HG03196 (cell line): Measurements from ENCODE around the gene LRP1B.

Experiments used
- ATAC-seq: cut with Tn5 transposase; IDR thresholded peaks from one replicate; pipeline ENCODE4 v1.9.1; 2021; ENCODE audit not compliant: unreplicated experiment

The LRP1B gene

DNA sequence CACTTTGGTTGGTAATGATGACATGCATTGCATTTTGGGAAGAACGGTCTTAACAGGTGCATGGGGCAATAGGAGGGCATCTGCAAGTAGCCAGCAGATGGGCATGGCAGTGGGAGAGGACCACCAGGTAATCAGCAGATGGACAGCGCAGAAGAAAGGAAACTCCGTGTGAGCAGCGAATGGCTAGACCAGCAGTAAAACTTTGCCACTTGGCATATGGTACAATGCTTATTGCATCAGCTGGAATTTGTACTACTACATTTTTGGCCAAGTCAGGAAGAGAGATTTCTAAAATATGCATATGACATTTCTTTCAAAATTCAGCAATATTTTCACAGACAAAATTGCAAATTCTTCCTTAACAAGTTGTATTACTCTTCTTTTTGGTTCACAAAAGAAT, 768.5 kb downstream of the LRP1B start:
- ATAC-seq: no peak

DNA sequence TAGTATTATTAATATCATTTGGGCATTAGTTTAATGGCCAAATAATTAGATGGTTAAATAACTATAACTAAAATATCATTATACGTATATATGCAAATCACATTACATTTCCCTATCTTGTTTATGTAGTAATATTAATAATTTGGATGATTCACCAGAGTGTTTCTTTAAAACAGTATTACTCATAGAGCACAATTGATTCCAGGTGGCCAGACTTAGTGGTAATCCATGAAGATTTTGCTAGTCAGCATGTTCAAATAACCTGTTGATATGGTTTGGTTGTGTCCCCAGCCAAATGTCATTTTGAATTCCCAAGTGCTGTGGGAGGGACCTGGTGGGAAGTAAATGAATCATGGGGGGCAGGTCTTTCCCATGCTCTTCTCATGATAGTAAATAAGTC, 782.3 kb downstream of the LRP1B start:
- no peak for ATAC-seq

GRCh38 chr2:141341444-141341843, 789.4 kb downstream of the LRP1B start:
- no peak for ATAC-seq

- ATAC-seq: no peak
Observed at GRCh38 chr2:141331127-141331526, 799.7 kb downstream of the LRP1B start.

GRCh38 chr2:141329964-141330363, 800.9 kb downstream of the LRP1B start:
- no peak for ATAC-seq

GRCh38 chr2:141323571-141323970, 807.2 kb downstream of the LRP1B start:
- no peak for ATAC-seq

- ATAC-seq: no peak
Observed at GRCh38 chr2:141317986-141318385, 812.8 kb downstream of the LRP1B start.

GRCh38 chr2:141316606-141317005, 814.2 kb downstream of the LRP1B start:
- ATAC-seq: no peak

- no peak for ATAC-seq
Observed at GRCh38 chr2:141316103-141316502, 814.7 kb downstream of the LRP1B start.

DNA sequence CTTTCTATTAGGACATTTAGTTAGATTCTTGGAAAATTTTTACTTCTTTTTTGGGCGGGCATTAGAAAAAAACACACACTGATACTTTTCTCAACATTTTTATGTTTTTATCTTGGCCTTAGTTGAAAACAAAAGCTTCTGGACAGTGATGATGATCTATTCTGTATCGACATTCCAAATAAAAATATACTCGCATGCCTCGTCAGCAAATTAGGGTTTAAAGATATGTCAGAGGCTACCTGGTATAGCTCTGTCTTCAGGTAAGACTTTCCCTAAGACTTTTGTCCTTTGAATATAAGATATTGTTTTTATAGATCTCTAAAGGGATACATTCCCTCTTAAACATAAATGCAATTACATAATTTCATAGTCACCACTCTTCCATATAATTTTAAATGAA, 816.8 kb downstream of the LRP1B start:
- ATAC-seq: no peak

GRCh38 chr2:141311430-141311829, 819.4 kb downstream of the LRP1B start:
- ATAC-seq: no peak

GRCh38 chr2:141306368-141306767, 824.4 kb downstream of the LRP1B start:
- ATAC-seq: no peak

- no peak for ATAC-seq
Observed at GRCh38 chr2:141301551-141301950, 829.3 kb downstream of the LRP1B start.

GRCh38 chr2:141280037-141280436, 850.8 kb downstream of the LRP1B start:
- no peak for ATAC-seq

GRCh38 chr2:141271346-141271745, 859.5 kb downstream of the LRP1B start:
- no peak for ATAC-seq

DNA sequence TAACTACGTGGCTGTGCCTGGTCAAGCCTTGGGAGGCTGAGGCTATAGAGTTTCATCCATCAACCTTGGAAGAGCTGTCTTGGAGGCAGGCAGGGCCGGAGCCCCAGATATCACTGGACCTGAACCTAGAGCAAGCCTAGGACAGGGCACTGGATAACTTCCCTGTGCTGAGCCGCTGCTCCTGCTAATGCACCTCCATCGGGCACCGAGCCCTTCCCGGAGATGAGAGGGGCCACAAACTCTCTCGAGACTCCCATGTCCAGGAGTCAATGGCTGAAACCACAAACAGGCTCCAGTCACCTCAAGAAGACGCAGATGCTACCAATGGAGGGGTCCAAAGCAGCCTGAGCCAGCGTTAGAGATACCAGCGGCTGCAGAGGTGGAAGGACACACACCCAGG, 866.0 kb downstream of the LRP1B start:
- ATAC-seq: no peak

DNA sequence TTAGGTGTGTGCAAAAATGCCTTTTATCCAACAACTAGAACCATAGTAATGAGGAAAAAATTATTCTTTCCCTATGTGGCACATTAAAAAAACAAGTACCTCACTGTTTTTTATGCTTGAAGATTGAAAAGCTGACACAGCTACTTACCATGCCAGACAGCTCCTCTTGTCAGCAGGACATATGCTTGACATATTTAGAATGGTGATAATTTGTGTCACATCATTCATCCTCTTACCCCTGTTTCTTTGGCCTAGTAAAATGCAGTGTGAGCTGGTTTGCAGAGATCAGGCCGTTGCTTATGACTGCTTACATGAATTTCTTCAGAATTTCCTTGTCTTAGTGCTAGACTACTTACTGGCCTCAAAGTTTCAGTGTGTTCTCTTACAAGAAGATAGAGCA, 869.9 kb downstream of the LRP1B start:
- no peak for ATAC-seq

DNA sequence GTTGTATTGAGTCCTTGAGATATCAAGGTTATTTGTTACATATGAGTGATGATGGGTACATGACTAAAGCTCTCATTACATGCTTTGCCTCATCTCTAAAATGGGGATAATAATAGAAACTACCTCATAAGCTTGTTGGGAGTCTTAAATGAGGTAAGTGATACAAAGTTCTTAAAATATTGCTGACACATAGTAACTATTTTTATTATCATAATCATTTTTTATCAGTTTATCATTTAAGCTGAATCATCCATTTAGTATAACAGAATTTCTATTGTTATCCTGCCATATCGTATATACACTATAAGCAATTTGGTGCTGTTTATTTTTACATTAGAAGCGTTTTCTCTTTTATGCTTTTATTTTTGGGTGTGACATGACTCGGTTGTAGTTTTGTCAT, 871.1 kb downstream of the LRP1B start:
- ATAC-seq: no peak

DNA sequence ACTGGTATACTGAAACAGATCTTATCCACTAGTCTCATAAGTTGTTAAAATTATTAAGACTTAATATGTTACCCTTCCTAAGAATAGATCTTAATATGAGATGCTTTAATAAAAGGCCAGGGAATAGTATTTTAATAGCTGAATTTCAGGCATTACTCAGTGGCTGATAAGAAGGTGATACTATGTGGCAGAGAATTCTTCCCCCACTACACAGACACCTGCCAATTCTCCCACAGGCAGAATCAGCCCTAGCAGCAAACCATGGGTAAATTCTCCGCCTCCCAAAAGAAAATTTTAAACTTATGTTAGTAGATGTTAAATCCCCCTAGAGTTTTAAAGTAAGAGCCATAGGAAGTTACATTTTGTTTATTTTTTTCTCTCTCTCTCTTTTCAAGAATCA, 888.8 kb downstream of the LRP1B start:
- ATAC-seq: no peak

DNA sequence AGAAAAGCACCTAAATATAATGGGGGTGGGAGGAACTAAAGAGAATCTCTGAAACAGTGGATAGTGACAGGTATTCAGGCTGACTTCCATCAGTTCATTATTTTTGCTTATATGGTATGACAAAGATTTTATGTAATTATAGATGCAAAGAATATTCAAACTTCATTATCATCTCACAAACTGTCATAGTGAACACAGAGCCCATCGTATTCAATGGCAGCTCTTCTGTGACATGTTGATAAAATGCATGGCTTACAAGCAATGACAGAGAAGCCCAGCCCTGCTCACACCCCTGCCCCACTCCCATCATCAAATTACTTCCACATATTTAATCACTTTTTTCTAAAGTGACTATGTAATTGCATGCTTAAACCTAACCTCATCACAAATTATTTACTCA, 904.3 kb downstream of the LRP1B start:
- no peak for ATAC-seq

DNA sequence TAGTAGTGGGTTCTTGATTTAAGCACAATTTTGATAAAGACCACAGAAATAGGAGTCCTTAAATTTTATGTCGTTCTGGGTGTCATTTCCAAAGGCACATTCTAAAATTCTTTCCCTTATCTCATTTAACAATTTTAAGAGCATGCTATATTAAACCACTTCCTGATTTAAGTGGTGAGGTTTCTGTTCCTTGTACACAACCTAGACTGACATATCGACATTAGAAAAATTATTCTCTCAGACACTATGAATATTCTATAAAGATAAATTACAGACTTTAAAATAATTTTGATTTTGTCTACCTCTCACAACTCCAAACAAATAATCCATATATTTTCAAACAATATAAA, 923.8 kb downstream of the LRP1B start:
- no peak for ATAC-seq

- ATAC-seq: no peak
Observed at GRCh38 chr2:141201016-141201565, 929.7 kb downstream of the LRP1B start.

GRCh38 chr2:141200191-141200590, 930.6 kb downstream of the LRP1B start:
- no peak for ATAC-seq

GRCh38 chr2:141199711-141200110, 931.1 kb downstream of the LRP1B start:
- no peak for ATAC-seq
